ENCODE data around the gene SCG5.

Gene SCG5

GRCh38 chr15:32659340-32660155 lies 18.0 kb downstream of the SCG5 start:
- FAIRE-seq = no peak

GRCh38 chr15:32663671-32664070 lies 22.2 kb downstream of the SCG5 start:
- FAIRE-seq = no peak

GRCh38 chr15:32664796-32665195 lies 23.3 kb downstream of the SCG5 start:
- FAIRE-seq = no peak

- FAIRE-seq = no peak
Measured at GRCh38 chr15:32667321-32667720, 25.8 kb downstream of the SCG5 start.

- no peak for FAIRE-seq
Measured at GRCh38 chr15:32668942-32669341, 27.4 kb downstream of the SCG5 start.

- no peak for FAIRE-seq
Measured at GRCh38 chr15:32669896-32670611, 28.5 kb downstream of the SCG5 start.

GRCh38 chr15:32670623-32671022 lies 29.1 kb downstream of the SCG5 start:
- no peak for FAIRE-seq

- no peak for FAIRE-seq
Measured at GRCh38 chr15:32671339-32672325, 30.1 kb downstream of the SCG5 start.

- no peak for FAIRE-seq
Measured at GRCh38 chr15:32674681-32675080, 33.2 kb downstream of the SCG5 start.

- FAIRE-seq = no peak
Measured at GRCh38 chr15:32675466-32675865, 34.0 kb downstream of the SCG5 start.

- no peak for FAIRE-seq
Measured at GRCh38 chr15:32676169-32676568, 34.7 kb downstream of the SCG5 start.

GRCh38 chr15:32677238-32677750 lies 35.8 kb downstream of the SCG5 start:
- FAIRE-seq = no peak

GRCh38 chr15:32679298-32679690 lies 37.8 kb downstream of the SCG5 start:
- FAIRE-seq = no peak

GRCh38 chr15:32682569-32682968 lies 41.1 kb downstream of the SCG5 start:
- no peak for FAIRE-seq

- no peak for FAIRE-seq
Measured at GRCh38 chr15:32682977-32683630, 41.6 kb downstream of the SCG5 start.

GRCh38 chr15:32683906-32684584 lies 42.5 kb downstream of the SCG5 start:
- no peak for FAIRE-seq

- FAIRE-seq = no peak
Measured at GRCh38 chr15:32685576-32685975, 44.1 kb downstream of the SCG5 start.

GRCh38 chr15:32687556-32687955 lies 46.0 kb downstream of the SCG5 start:
- no peak for FAIRE-seq

- no peak for FAIRE-seq
Measured at GRCh38 chr15:32688151-32688639, 46.7 kb downstream of the SCG5 start.

- FAIRE-seq = no peak
Measured at GRCh38 chr15:32690941-32691688, 49.6 kb downstream of the SCG5 start.

GRCh38 chr15:32691689-32692038 lies 50.2 kb downstream of the SCG5 start:
- no peak for FAIRE-seq
